Endometrial microvascular endothelial cells (primary cell): ENCODE data around the gene TNNI3K. TPM values are rescaled to one million over a fixed set of nuclear protein-coding genes. Genes with fewer than 3 reads are reported as not detected.
"Not testable (repeated sequence)": the region's sequence is repeated elsewhere in the genome, so short reads cannot be mapped to it uniquely, and the experiment has no call there.

Source experiments
- in situ Hi-C: cut with HindIII; loops from 2 replicates; pipeline ENCODE4 v1.10.0; 2017; ENCODE audit warnings: low sequenced_read_pairs, low pct_unique_long_range_greater_than_20kb; ENCODE audit errors: inconsistent ontology term
- total RNA-seq: library from RNA; depleted of rRNA; stranded (reverse); fragments of >200 nt; gene quantifications from one replicate; pipeline ENCODE4 v1.2.3, GENCODE V29; 2015; ENCODE audit errors: inconsistent ontology term

TNNI3K gene, protein sequence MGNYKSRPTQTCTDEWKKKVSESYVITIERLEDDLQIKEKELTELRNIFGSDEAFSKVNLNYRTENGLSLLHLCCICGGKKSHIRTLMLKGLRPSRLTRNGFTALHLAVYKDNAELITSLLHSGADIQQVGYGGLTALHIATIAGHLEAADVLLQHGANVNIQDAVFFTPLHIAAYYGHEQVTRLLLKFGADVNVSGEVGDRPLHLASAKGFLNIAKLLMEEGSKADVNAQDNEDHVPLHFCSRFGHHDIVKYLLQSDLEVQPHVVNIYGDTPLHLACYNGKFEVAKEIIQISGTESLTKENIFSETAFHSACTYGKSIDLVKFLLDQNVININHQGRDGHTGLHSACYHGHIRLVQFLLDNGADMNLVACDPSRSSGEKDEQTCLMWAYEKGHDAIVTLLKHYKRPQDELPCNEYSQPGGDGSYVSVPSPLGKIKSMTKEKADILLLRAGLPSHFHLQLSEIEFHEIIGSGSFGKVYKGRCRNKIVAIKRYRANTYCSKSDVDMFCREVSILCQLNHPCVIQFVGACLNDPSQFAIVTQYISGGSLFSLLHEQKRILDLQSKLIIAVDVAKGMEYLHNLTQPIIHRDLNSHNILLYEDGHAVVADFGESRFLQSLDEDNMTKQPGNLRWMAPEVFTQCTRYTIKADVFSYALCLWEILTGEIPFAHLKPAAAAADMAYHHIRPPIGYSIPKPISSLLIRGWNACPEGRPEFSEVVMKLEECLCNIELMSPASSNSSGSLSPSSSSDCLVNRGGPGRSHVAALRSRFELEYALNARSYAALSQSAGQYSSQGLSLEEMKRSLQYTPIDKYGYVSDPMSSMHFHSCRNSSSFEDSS
- total RNA-seq: not detected

- in situ Hi-C loops: no loop called here
These were observed at the start of gene TNNI3K for GRCh38 chr1:74235153-74235552. TNNI3K (plus strand) TSS chr1:74235387; CDS start chr1:74235452, 65 bp downstream.

GRCh38 chr1:74193908-74194307, 41.3 kb upstream of the TNNI3K start:
- in situ Hi-C loops: no loop called here

- in situ Hi-C loops: no loop called here
These were observed 39.8 kb upstream of the TNNI3K start for GRCh38 chr1:74195339-74195738.

DNA sequence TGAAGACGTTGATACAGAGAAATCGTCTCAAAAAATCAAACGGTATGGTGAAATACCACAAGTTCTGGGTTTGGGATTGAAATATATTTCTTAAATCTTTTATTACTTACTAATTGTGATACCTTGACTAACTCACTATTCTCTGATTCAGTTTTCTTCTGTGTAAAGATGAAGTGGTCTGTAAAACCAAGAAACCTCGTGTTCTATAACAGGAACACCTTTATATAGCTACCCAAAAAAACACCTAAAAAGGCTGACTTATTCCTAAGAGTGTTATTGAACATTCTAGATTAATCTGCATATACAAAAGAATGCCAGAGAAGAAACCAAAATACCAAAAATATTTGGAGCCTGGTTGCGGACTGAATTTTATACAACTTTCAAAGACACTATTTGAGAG, 37.9 kb upstream of the TNNI3K start:
- in situ Hi-C loops: no loop called here

DNA sequence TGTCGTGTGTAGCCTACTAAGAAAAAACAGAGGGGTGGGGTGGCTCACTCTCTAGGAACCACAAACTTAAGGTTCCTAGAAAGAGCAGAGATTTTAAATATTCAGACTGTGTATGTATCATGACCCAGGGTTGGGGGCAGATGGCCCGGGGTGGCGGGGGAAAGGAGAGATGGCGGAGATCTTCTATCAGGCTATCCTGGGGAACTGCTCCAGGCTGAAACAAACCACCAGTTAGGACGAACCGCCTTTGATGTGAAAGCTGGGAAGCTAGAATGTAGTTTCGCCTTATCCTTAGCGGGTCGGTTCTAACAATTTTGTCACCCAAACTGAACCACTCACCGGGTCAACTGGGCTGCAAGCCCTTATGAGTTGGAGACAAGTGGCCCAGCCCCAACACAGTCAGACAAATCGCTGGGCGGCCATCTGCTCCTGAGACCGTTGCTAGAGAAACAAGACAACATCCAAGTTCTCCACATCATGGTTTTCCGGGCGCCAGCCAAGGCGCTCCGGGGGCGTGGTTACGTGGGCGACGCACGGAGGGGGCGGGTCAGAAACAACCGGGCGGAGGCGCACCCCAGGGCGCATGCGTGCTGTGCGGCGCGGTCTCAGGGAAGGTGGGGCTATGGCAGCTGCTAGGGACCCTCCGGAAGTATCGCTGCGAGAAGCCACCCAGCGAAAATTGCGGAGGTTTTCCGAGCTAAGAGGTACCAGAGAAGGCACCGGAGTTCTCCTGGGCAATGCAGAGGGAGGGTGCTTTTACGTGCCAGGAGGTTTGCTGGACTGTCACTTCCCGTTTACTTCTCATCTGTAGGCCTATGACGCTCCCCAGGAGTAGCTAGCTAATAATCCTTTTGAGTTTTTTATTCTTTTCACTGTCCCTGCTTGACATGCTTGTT, 37.3 kb upstream of the TNNI3K start, which contains the start of the genes FPGT and LRRIQ3:
Gene FPGT (plus strand): TSS at position 586 of the 896 bp plus-strand sequence. CDS start 37 bp downstream, at position 623.
Gene LRRIQ3 (minus strand): TSS at position 520 of the 896 bp plus-strand sequence. CDS start 14,492 bp downstream, outside the sequence.
- in situ Hi-C loops: no loop called here

GRCh38 chr1:74199504-74199903, 35.7 kb upstream of the TNNI3K start:
- in situ Hi-C loops: no loop called here

DNA sequence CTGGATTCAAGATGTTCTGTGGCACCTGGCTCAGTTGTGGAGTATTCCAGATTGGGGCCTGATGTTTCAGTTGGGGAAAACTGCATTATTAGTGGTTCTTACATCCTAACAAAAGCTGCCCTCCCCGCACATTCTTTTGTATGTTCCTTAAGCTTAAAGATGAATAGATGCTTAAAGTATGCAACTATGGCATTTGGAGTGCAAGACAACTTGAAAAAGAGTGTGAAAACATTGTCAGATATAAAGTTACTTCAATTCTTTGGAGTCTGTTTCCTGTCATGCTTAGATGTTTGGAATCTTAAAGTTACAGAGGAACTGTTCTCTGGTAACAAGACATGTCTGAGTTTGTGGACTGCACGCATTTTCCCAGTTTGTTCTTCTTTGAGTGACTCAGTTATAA, 29.9 kb upstream of the TNNI3K start:
- in situ Hi-C loops: no loop called here

DNA sequence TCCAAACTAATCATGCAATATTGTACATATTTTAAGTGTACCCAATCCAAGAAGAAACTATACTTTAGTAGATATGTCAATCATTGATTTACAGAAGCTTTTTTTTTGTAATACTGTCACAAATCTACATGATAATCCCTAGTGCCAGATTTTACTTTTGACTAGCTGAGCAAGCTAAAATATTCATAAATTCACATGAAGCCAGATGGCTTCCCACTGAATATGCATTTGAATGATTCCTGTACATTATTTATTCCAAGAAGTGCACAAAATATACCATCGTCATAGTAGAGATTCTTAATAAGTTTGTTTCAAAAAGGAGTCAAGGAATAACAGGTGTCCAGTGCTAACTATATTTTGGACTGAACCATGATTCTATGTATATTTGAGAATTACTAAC, 20.0 kb upstream of the TNNI3K start:
- in situ Hi-C loops: no loop called here

- in situ Hi-C loops: no loop called here
These were observed 12.5 kb upstream of the TNNI3K start for GRCh38 chr1:74222701-74223100.

GRCh38 chr1:74223453-74223852, 11.7 kb upstream of the TNNI3K start:
- in situ Hi-C loops: no loop called here

GRCh38 chr1:74236440-74236839, 1.3 kb downstream of the TNNI3K start:
- in situ Hi-C loops: no loop called here

DNA sequence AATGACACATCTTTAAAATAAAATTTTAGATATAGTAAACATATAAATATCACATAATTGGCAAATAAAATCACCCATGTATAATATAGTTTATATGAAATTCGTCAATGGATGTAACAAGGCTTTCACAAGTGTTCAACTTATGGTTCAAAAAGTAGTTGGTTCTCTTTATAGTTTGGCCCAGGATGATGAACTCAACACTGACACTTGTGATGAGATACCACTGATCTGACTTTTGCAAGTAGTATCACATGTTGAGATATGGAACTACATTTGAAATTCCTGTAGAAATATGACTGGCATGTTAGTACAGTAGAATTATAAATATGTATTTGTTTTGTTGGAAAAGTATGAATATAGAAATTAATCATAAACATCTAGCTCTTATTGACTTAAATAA, 1.8 kb downstream of the TNNI3K start:
- in situ Hi-C loops: no loop called here

GRCh38 chr1:74237787-74238186, 2.6 kb downstream of the TNNI3K start:
- in situ Hi-C loops: no loop called here

- in situ Hi-C loops: no loop called here
These were observed 10.1 kb downstream of the TNNI3K start for GRCh38 chr1:74245168-74245772.

GRCh38 chr1:74246315-74246714, 11.1 kb downstream of the TNNI3K start:
- in situ Hi-C loops: no loop called here

DNA sequence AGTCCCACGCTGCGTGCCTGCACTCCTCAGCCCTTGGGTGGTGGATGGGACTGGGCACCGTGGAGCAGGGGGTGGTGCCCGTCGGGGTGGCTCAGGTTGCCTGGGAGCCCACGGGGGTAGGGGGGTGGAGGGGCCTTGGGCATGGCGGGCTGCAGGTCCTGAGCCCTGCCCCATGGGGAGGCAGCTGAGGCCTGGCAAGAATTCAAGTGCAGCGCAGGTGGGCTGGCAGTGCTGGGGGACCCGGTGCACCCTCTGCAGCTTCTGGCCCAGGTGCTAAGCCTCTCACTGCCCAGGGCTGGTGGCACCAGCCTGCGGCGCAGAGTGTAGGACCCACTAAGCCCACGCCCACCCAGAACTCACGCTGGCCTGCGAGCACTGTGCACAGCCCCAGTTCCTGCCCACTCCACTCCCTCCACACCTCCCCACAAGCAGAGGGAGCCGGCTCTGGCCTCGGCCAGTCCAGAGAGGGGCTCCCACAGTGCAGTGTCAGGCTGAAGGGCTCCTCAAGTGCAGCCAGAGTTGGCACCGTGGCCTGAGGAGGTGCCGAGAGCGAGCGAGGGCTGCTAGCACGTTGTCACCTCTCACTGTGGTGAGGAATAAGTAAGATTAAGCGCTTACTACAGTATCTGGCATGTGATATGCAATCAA, 12.8 kb downstream of the TNNI3K start:
- in situ Hi-C loops: no loop called here

DNA sequence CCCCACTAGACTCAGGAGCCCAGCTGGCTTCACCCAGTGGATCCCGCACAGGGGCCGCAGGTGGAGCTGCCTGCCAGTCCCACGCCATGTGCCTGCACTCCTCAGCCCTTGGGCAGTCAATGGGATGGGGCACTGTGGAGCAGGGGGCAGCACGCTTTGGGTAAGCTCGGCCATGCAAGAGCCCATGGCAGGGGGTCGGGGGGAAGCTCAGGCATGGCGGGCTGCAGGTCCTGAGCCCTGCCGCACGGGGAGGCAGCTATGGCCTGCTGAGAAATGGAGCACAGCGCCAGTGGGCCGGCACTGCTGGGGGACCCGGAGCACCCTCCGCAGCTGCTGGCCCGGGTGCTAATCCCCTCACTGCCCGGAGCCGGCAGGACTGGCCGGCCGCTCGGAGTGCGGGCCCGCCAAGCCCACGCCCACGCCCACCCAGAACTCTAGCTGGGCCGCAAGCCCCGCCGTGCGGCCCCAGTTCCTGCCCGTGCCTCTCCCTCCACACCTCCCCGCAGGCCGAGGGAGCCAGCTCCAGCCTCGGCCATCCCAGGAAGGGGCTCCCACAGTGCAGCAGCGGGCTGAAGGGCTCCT, 18.1 kb downstream of the TNNI3K start:
- in situ Hi-C loops: not testable (repeated sequence)

DNA sequence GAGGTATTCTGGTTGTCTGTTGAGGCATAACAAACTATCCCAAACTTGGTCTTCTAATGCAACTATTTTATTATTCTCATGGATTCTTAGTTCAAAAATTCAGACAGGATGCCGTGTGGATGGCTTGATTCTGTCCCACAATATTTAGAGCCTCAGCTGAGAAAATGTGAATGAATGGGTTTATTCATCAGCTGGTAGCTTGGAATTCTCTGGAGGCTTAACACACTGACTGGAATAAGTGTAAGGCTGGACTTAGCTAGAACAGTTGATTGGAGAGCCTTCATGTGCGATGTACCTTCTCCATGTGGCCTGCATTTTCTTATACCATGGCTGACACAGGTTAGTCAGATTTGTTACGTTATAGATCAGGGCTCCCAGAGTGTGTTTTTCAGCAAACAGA, 30.8 kb downstream of the TNNI3K start:
- in situ Hi-C loops: no loop called here
